ENCODE results near the gene EFHC1. TPM values are rescaled to one million over a fixed set of nuclear protein-coding genes. Genes with fewer than 3 reads are reported as not detected.

Gene EFHC1
- total RNA-seq, 6 donors from 2014 or later: 16.2 to 96.4 (median 21.6) TPM

- Histone ChIP-seq H3K4me3 (no peak overlapping the region), H3K36me3 (no peaks in the 10 kb centered on the region), H3K27me3 (no peaks in the 10 kb centered on the region), H3K4me1 (peaks cover 12 to 22% (median 17%) of the 10 kb centered on the region in 4 donors), H3K27ac (no peak overlapping the region), H3K9me3 (no peaks in the 10 kb centered on the region)
- peak in 1 of 2 donors; percentile 41 for ATAC-seq (ENCODE audit: low FRiP score in 2 of 2)
- WGBS, 2 donors: 0% methylated on average over 1 of the region's 1 CpG
- DNase-seq: no peak
- TF ChIP-seq POLR2A (IDR thresholded peaks at IDR 0.05): no peak
- TF ChIP-seq CTCF (IDR thresholded peaks at IDR 0.05): peak; percentile 70 to 87 (median 79)
Observed at GRCh38 chr6:52416629-52417151, 3.5 kb upstream of the EFHC1 start.

- ATAC-seq (ENCODE audit: low FRiP score in 2 of 2): no peak
- WGBS, 2 donors: 79 to 85% methylated on average over 5 of the region's 5 CpGs
- no peaks in the 10 kb centered on the region for H3K27me3 ChIP-seq
Observed at GRCh38 chr6:52417675-52418111, 2.4 kb upstream of the EFHC1 start.

DNA sequence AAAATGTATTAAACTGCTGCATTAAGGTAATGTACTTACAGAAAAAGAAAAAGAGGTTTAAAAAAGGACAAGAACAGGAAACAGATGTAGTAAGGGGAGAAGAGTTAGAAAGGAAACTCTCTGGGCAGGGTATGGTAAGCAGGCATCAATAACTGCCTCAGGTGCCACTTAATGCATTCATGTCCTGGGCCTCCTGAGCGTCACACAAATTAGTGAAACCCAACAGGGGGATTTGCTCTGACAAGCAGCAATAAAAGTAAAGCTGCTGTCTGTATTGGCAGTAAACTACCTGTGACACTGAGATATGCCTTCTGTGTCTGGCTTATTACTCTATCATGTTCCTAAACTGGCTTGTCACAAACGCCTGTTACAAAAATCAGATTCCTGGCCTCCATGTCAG lies 1.5 kb upstream of the EFHC1 start:
- WGBS, 2 donors: 71 to 85% methylated on average over 2 of the region's 2 CpGs
- no peak for DNase-seq
- H3K27ac ChIP-seq: no peak overlapping the region

More at GRCh38 chr6:52417675-52418111, 2.4 kb upstream of the EFHC1 start:
- Histone ChIP-seq H3K27ac (no peak overlapping the region), H3K36me3 (no peaks in the 10 kb centered on the region), H3K4me1 (peaks cover 12 to 22% (median 17%) of the 10 kb centered on the region in 4 donors), H3K4me3 (no peak overlapping the region), H3K9me3 (no peaks in the 10 kb centered on the region)
- no peak for DNase-seq
- TF ChIP-seq POLR2AphosphoS5 (IDR thresholded peaks at IDR 0.05) (no peak), POLR2A (IDR thresholded peaks at IDR 0.05) (no peak), EP300 (IDR thresholded peaks at IDR 0.05) (no peak), CTCF (IDR thresholded peaks at IDR 0.05) (no peak)

GRCh38 chr6:52420668-52421358 lies 671 bp downstream of the EFHC1 start:
- H3K4me1 ChIP-seq: peaks cover 12 to 22% (median 17%) of the 10 kb centered on the region in 4 donors
- H3K4me3 ChIP-seq: peak overlapping the region; percentile 72 to 96 (median 88)
- H3K27me3 ChIP-seq: no peaks in the 10 kb centered on the region
- ATAC-seq (ENCODE audit: low FRiP score in 2 of 2) (peak; percentile 5 to 16), DNase-seq (no peak)
- no peaks in the 10 kb centered on the region for H3K9me3 ChIP-seq
- H3K36me3 ChIP-seq: peaks cover 0 to 5% (median 1%) of the 10 kb centered on the region in 4 donors
- 5 to 9% methylated on average over 21 of the region's 21 CpGs for WGBS, 2 donors
- H3K27ac ChIP-seq: peak overlapping the region; percentile 62 to 92 (median 78)
- TF ChIP-seq EP300 (IDR thresholded peaks at IDR 0.05): no peak
- no peak for TF ChIP-seq POLR2A (IDR thresholded peaks at IDR 0.05)
- TF ChIP-seq POLR2AphosphoS5 (IDR thresholded peaks at IDR 0.05): no peak
- TF ChIP-seq CTCF (IDR thresholded peaks at IDR 0.05): no peak

More for the DNA sequence above, 1.5 kb upstream of the EFHC1 start:
- H3K4me1 ChIP-seq: peaks cover 12 to 22% (median 17%) of the 10 kb centered on the region in 4 donors
- no peaks in the 10 kb centered on the region for H3K27me3 ChIP-seq
- H3K4me3 ChIP-seq: no peak overlapping the region
- H3K9me3 ChIP-seq: no peaks in the 10 kb centered on the region
- ATAC-seq (ENCODE audit: low FRiP score in 2 of 2): no peak
- no peak for TF ChIP-seq CTCF (IDR thresholded peaks at IDR 0.05)
- no peaks in the 10 kb centered on the region for H3K36me3 ChIP-seq

- ATAC-seq (ENCODE audit: low FRiP score in 2 of 2): no peak
- peaks cover 8 to 17% (median 13%) of the 10 kb centered on the region in 4 donors for H3K4me1 ChIP-seq
- peaks cover 0 to 5% (median 1%) of the 10 kb centered on the region in 4 donors for H3K36me3 ChIP-seq
- WGBS, 2 donors: 91 to 93% methylated on average over 2 of the region's 2 CpGs
- no peaks in the 10 kb centered on the region for H3K27me3 ChIP-seq
- no peak overlapping the region for H3K4me3 ChIP-seq
- no peak overlapping the region for H3K27ac ChIP-seq
- TF ChIP-seq POLR2A (IDR thresholded peaks at IDR 0.05) (no peak), EP300 (IDR thresholded peaks at IDR 0.05) (no peak), CTCF (IDR thresholded peaks at IDR 0.05) (no peak), POLR2AphosphoS5 (IDR thresholded peaks at IDR 0.05) (no peak)
- DNase-seq: no peak
- no peaks in the 10 kb centered on the region for H3K9me3 ChIP-seq
Observed at GRCh38 chr6:52422156-52422555, 2.0 kb downstream of the EFHC1 start.
